Progenitor cell of endocrine pancreas (in vitro differentiated cells): ENCODE data around the gene NEK11. TPM values are rescaled to one million over a fixed set of nuclear protein-coding genes. Genes with fewer than 3 reads are reported as not detected.

Source experiments
- DNase-seq: peaks from one replicate; pipeline ENCODE4 v3.0.0; 2021; ENCODE audit warnings: low spot score; ENCODE audit not compliant: unreplicated experiment
- H3K27ac Mint-ChIP-seq: 2 replicates; pipeline ENCODE4 v1.8.0; 2021; ENCODE audit warnings: mild to moderate bottlenecking, moderate library complexity, mixed read lengths
- H3K27me3 Mint-ChIP-seq: 2 replicates; pipeline ENCODE4 v1.8.0; 2021; ENCODE audit warnings: mixed read lengths
- H3K36me3 Mint-ChIP-seq: 2 replicates; pipeline ENCODE4 v1.8.0; 2022; ENCODE audit warnings: mixed read lengths; ENCODE audit not compliant: insufficient read depth
- H3K4me1 Mint-ChIP-seq: 2 replicates; pipeline ENCODE4 v1.8.0; 2021; ENCODE audit warnings: low read depth, mixed read lengths
- H3K4me3 Mint-ChIP-seq: 2 replicates; pipeline ENCODE4 v1.8.0; 2021; ENCODE audit warnings: low read depth, mild to moderate bottlenecking, moderate library complexity, mixed read lengths
- H3K9me3 Mint-ChIP-seq: 2 replicates; pipeline ENCODE4 v1.8.0; 2021; ENCODE audit warnings: low read depth, mixed read lengths
- long read RNA-seq: library from polyadenylated mRNA; unstranded; transcript quantifications from one replicate; pipeline ENCODE4 v2.0.0, GENCODE V29; 2020
- total RNA-seq: library from RNA; stranded (reverse); gene quantifications from 2 replicates; pipeline ENCODE4 v1.2.1, GENCODE V29; 2021
- TF ChIP-seq, protein P1 (sequence below): fragments of 200-600 bp; sonication (generic); IDR thresholded peaks from one replicate; pipeline ENCODE4 v1.5.0; 2021; ENCODE audit warnings: antibody characterized with exemption, mild to moderate bottlenecking; ENCODE audit not compliant: unreplicated experiment

The NEK11 gene
- 16.8 and 18.7 TPM in 2 replicates for total RNA-seq
- long read RNA-seq, transcript NEK11-202 (18 exons, 2,914 nt): major isoform, 21 of 72 reads
- long read RNA-seq, partial matches to known transcripts: 9 of 72 reads
- long read RNA-seq, other reads (novel, unspliced or antisense): 40 of 72 reads

- H3K36me3 Mint-ChIP-seq: peaks cover 10% of the 10 kb centered on the region
- H3K27ac Mint-ChIP-seq: peak within 1 kb of the TSS; percentile 94
- TF ChIP-seq, protein P1, sequence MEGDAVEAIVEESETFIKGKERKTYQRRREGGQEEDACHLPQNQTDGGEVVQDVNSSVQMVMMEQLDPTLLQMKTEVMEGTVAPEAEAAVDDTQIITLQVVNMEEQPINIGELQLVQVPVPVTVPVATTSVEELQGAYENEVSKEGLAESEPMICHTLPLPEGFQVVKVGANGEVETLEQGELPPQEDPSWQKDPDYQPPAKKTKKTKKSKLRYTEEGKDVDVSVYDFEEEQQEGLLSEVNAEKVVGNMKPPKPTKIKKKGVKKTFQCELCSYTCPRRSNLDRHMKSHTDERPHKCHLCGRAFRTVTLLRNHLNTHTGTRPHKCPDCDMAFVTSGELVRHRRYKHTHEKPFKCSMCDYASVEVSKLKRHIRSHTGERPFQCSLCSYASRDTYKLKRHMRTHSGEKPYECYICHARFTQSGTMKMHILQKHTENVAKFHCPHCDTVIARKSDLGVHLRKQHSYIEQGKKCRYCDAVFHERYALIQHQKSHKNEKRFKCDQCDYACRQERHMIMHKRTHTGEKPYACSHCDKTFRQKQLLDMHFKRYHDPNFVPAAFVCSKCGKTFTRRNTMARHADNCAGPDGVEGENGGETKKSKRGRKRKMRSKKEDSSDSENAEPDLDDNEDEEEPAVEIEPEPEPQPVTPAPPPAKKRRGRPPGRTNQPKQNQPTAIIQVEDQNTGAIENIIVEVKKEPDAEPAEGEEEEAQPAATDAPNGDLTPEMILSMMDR: no peak
- no peaks in the 10 kb centered on the region for H3K9me3 Mint-ChIP-seq
- H3K4me1 Mint-ChIP-seq: peaks cover 18% of the 10 kb centered on the region
- peak within 1 kb of the TSS; percentile 87 for H3K4me3 Mint-ChIP-seq
- no peaks in the 10 kb centered on the region for H3K27me3 Mint-ChIP-seq
- peak; percentile 69 for DNase-seq
Measured at GRCh38 chr3:131026321-131027151, at the start of gene NEK11, which contains the start of gene ASTE1. Gene NEK11 (plus strand): TSS chr3:131026877. CDS start chr3:131029709, 2,832 bp downstream. Gene ASTE1 (minus strand): TSS chr3:131026825. CDS start chr3:131025306, 1,519 bp downstream.

GRCh38 chr3:130979117-130979516 is 47.6 kb upstream of the NEK11 start:
- TF ChIP-seq, protein P1: no peak
- H3K4me3 Mint-ChIP-seq: no peak overlapping the region
- no peaks in the 10 kb centered on the region for H3K4me1 Mint-ChIP-seq
- no peak for DNase-seq
- no peaks in the 10 kb centered on the region for H3K9me3 Mint-ChIP-seq
- H3K36me3 Mint-ChIP-seq: peaks cover 2% of the 10 kb centered on the region
- H3K27me3 Mint-ChIP-seq: no peaks in the 10 kb centered on the region
- no peak overlapping the region for H3K27ac Mint-ChIP-seq

GRCh38 chr3:130981469-130981868 is 45.2 kb upstream of the NEK11 start:
- Mint-ChIP-seq H3K9me3 (no peaks in the 10 kb centered on the region), H3K27me3 (no peaks in the 10 kb centered on the region), H3K4me3 (no peak overlapping the region), H3K4me1 (no peaks in the 10 kb centered on the region), H3K27ac (no peak overlapping the region), H3K36me3 (peaks cover 2% of the 10 kb centered on the region)
- TF ChIP-seq, protein P1: no peak
- DNase-seq: no peak

- TF ChIP-seq, protein P1: no peak
- Mint-ChIP-seq H3K9me3 (no peaks in the 10 kb centered on the region), H3K36me3 (peaks cover 10% of the 10 kb centered on the region), H3K27me3 (no peaks in the 10 kb centered on the region), H3K27ac (peak overlapping the region; percentile 27), H3K4me1 (no peaks in the 10 kb centered on the region), H3K4me3 (no peak overlapping the region)
- no peak for DNase-seq
Measured at GRCh38 chr3:130990282-130990681, 36.4 kb upstream of the NEK11 start.

DNA sequence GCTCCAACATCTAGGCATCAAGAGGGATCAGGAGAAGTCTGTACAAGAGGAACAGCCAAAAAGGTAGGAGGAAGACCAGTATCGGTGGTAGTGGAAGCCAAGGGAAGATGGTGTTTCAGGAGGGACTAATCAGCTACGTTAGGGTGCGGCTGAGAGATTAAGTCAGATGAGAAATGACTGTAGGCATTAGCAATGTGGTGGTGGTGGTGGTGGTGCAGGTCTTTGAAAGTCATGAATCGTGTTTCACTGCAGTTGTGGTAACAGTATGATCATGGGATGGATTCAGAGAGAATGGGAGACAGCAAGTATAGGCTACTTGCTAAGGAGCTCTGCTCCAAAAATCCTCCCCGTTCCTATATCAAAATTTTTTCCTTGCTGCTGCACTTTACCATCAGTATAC is 35.6 kb upstream of the NEK11 start:
- H3K4me1 Mint-ChIP-seq: no peaks in the 10 kb centered on the region
- no peak for DNase-seq

More for the DNA sequence above, 35.6 kb upstream of the NEK11 start:
- TF ChIP-seq, protein P1: no peak
- Mint-ChIP-seq H3K27me3 (no peaks in the 10 kb centered on the region), H3K36me3 (peaks cover 10% of the 10 kb centered on the region), H3K9me3 (no peaks in the 10 kb centered on the region), H3K4me3 (no peak overlapping the region), H3K27ac (no peak overlapping the region)
